Measurements from ENCODE around the gene SAP30BP.

SAP30BP gene

DNA sequence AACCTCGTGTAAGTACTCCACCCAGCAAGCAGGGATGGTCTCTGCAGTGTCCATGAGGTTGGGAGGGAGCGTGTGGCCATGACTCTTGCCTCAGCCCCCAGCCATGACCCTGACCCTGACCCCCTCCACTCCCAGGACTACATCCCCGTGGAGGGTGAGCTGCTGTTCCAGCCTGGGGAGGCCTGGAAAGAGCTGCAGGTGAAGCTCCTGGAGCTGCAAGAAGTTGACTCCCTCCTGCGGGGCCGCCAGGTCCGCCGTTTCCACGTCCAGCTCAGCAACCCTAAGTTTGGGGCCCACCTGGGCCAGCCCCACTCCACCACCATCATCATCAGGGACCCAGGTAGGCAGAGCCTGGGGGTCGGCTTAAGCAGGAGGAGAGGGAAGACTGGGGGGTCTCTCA, 81.6 kb downstream of the SAP30BP start:
- no peak for DNase-seq

- peak; percentile 80 for DNase-seq
Measured at GRCh38 chr17:75749545-75750389, 82.6 kb downstream of the SAP30BP start.

- no peak for DNase-seq
Measured at GRCh38 chr17:75750661-75751423, 83.7 kb downstream of the SAP30BP start.

- DNase-seq = no peak
Measured at GRCh38 chr17:75751676-75752404, 84.7 kb downstream of the SAP30BP start.

DNA sequence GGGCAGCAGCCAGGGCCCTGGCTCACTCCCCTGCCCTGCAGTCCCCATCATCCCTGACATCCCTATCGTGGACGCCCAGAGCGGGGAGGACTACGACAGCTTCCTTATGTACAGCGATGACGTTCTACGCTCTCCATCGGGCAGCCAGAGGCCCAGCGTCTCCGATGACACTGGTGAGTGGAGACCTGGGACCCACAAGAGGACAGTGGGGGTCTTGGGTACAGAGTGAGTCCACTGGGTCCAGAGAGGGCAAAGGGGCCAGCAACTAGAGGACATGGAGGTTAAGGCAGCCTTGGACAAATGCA, 85.2 kb downstream of the SAP30BP start:
- no peak for DNase-seq

DNA sequence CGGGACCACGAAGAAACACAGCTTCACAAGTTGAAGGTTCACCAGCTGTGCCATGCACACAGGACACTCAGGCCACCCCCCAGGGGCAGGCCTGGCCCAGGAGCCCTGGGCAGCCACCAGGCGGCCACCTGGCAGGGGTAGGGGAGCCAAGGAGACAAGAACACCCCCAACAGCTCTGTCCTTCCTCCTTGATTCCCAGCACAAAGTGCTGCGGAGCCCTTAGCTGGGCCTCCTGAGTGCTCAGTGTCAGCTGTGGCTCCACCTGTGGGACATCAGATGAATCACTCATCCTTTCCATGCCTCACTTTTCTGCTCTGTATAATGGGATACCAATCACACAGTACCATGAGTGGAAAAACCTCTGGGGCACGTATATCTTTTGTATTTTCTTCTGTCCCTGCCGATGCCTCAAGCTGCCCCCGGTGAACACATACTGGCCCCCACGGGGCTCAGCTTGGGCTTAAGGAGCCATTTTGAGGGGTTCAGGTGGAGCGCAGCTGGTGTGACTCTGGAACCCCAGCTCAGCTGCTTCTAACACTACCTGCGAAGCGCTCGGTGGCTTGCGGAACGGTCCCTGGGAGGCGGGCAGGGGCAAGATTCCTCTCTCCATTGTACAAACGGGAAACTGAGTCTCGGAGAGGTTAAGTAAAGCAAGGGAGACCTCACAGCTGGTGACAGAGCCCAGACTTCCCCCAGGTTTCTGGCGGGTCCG, 85.8 kb downstream of the SAP30BP start:
- DNase-seq = no peak

GRCh38 chr17:75753514-75754377, 86.6 kb downstream of the SAP30BP start:
- peak; percentile 63 for DNase-seq

DNA sequence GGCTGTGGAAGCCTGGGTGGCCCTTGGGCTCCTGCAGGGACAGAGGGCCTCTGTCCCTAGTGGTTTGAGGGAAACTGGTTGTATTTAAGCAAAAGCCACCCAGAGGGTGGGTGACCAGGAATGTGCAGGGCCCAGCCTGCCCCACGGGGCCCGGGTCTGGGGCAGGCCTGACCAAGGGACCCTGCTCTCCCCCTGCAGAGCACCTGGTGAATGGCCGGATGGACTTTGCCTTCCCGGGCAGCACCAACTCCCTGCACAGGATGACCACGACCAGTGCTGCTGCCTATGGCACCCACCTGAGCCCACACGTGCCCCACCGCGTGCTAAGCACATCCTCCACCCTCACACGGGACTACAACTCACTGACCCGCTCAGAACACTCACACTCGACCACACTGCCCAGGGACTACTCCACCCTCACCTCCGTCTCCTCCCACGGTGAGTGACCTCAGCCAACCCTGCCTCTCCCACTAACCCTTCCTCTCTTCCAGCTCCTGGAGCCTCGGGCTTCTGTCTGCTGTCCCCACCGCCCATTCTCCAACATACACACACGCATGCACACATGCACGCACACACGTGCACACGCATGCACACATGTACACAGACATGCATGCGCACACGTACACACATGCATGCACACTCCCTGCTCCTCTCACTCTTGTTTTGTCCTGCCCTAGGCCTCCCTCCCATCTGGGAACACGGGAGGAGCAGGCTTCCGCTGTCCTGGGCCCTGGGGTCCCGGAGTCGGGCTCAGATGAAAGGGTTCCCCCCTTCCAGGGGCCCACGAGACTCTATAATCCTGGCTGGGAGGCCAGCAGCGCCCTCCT, 87.5 kb downstream of the SAP30BP start:
- no peak for DNase-seq

- no peak for DNase-seq
Measured at GRCh38 chr17:75755205-75755901, 88.2 kb downstream of the SAP30BP start.

GRCh38 chr17:75755990-75756389, 88.9 kb downstream of the SAP30BP start:
- no peak for DNase-seq

GRCh38 chr17:75756451-75757085, 89.4 kb downstream of the SAP30BP start:
- no peak for DNase-seq

- DNase-seq = no peak
Measured at GRCh38 chr17:75757086-75757681, 90.0 kb downstream of the SAP30BP start.
